GM19023 (cell line): ENCODE measurements around the gene KPNA3.
A peak's percentile ranks its signal among the peaks of the same experiment; 100 is the strongest.

ENCODE experiments used
- ATAC-seq: cut with Tn5 transposase; IDR thresholded peaks from one replicate; pipeline ENCODE4 v1.9.1; 2021; ENCODE audit warnings: mild to moderate bottlenecking, moderate library complexity; ENCODE audit not compliant: unreplicated experiment

KPNA3 gene

GRCh38 chr13:49690133-49690994 is 102.1 kb downstream of the KPNA3 start:
- peak; percentile 31 for ATAC-seq

GRCh38 chr13:49683489-49683888 is 109.0 kb downstream of the KPNA3 start:
- peak; percentile 55 for ATAC-seq

GRCh38 chr13:49681842-49682435 is 110.5 kb downstream of the KPNA3 start:
- no peak for ATAC-seq

GRCh38 chr13:49679246-49679645 is 113.2 kb downstream of the KPNA3 start:
- ATAC-seq, result no peak

DNA sequence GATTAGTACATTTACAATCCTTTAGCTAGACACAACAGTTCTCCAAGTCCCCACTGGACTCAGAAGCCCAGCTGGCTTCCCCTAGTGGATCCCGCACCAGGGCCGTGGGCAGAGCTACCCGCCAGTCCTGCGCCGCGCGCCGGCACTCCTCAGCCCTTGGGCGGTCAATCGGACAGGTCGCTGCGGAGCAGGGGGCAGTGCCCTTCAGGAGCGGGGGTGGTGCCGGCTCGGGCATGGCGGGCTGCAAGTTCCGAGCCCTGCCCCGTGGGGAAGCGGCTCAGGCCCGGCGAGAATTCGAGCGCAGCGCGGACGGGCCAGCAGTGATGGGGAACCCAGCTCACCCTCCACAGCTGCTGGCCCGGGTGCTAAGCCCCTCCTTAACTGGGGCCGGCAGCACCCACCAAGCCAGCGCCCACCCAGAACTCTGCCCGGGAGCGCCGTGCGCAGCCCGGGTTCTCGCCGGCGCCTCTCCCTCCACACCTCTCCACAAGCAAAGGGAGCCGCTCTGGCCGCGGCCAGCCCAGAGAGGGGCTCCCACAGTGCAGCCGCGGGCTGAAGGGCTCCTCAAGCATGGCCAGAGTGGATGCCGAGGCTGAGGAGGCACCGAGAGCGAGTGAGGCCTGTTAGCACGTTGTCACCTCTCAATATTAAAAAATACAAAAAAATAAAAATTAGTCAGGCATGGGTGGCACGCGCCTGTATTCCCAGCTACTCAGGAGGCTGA is 114.1 kb downstream of the KPNA3 start:
- ATAC-seq, result no peak

DNA sequence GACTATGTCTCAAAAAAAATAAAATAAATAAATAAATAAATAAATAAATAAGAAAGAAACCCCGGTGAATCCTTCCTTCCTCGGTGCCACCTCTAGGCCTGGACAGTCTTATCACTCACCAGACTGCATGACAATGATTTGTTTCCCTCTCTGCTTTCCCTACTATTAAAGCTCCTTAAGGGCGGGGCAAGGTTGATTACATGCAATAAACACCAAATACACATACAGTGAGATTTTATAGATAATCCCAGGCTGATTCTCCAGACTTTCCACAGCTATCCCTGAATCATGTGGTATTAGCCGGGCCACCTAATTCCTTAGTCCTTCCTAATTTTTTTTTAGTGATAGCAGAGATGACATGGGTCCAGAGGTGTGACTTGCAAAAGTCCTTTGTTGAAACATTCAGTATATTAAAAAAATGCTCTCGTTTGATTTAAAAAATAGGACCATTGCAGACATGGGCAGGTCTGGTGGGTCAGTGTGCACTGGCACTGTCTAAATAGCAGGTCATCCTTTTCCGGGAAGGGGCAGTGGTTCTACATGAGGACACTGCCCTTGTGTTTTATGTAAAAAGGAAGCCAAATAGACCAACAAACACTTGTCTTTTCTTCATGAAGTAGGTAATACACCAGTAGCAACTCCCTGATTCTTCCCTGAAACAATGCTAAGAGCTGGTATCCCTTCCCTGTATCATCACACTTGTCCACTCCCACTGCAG is 115.7 kb downstream of the KPNA3 start:
- no peak for ATAC-seq

DNA sequence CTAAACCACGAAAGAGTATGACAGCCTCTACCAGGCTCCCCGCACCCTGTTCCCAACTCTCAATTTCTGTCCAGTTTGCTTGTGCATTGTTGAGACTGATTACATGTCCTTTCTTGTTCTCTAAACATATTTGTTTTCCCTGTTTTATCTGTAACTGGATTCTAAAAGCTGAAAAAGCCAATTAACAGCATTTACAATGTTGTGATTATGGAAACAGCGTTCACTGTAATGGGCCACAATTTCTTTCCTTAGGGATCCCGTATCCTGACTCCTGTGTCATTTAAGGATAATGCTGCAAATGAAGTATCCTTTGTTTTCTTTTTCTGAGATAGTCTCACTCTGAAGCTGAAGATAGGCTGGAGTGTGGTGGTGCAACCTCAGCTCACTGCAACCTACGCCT is 121.7 kb downstream of the KPNA3 start:
- ATAC-seq, result no peak

DNA sequence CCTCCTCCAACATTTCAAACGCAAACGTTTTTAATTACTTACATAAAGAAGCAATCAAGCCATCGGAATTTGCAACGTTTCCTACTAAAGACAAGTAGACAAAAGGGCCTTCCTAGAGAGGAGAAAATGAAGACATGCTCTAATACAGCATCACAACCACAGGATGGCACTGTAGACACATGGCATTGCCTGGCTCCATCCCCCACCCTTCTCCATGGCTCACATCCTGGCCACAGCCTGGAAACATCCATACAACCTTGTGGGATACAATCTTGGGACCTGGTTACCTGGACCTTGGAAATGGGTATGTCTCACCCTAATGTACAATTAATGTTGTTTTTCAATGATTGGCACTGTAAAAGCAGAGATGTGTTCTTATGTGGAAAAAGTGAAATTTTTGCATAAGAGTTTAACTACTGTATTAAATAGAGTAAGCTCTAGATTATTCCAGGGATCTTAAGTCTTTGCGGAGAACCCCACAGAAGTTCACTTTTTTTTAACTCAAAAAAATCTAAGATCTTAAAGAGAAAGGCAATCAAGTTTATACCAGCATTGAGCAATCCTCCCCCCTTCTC is 122.7 kb downstream of the KPNA3 start:
- no peak for ATAC-seq

DNA sequence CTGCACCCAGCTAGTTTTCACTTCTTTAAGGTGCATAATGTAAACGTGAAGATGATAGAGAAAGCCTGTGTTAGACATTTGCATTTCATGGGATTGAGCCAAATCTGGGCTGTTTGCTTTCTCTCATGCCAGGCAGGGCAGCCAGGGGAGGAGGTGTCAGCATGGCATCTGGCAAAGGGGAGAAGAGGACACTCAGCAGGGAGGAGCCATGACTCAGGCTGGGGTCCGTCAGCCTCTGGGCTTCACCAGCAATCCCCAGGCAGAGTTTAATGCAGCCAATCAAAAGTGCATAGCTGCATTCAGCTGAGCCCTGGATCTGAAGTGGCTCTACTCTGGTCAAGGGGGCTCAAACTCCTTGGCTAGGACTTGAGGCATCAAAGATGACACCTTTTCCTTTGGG is 124.7 kb downstream of the KPNA3 start:
- no peak for ATAC-seq

GRCh38 chr13:49664606-49665005 is 127.9 kb downstream of the KPNA3 start:
- ATAC-seq, result no peak

DNA sequence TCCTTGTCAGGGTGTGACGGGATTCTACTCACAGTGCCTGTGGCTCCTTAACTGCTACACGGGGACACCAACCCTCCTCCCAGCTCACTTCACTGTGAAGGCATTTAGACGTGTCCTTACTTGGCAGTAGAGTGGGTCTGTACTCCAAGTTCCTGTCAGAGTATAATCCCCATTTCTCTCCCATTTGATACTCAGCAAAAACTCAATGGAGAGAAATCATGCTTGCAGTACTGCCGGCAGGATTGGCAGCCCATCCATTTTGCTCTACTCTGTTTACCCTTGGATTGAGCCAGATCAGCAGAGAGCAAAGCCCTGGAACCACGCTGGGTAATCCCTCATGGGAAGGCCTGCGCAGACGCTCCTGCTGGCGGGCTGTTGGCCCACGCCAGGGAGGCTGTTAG is 135.2 kb downstream of the KPNA3 start:
- no peak for ATAC-seq

- no peak for ATAC-seq
Observed at GRCh38 chr13:49655906-49656305, 136.6 kb downstream of the KPNA3 start.

GRCh38 chr13:49654011-49654410 is 138.5 kb downstream of the KPNA3 start:
- no peak for ATAC-seq

DNA sequence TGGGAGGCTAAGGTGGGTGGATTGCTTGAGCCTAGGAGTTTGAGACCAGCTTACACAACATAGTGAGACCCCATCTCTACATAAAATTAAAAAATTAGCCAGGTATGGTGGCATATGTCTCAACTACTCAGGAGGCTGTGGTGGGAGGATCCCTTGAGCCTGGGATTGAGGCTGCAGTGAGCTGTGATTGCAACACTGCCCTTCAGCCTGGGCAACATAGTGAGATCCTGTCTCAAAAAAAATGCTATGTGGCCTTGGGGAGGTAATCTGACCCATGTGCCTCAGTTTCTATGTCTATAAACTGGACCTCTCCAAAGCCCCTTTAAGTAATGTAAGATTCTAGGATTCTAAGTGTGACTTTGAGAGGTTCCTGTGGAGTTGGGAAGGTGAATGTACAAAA is 139.0 kb downstream of the KPNA3 start:
- no peak for ATAC-seq

- ATAC-seq, result no peak
Observed at GRCh38 chr13:49652355-49653305, 139.9 kb downstream of the KPNA3 start.

DNA sequence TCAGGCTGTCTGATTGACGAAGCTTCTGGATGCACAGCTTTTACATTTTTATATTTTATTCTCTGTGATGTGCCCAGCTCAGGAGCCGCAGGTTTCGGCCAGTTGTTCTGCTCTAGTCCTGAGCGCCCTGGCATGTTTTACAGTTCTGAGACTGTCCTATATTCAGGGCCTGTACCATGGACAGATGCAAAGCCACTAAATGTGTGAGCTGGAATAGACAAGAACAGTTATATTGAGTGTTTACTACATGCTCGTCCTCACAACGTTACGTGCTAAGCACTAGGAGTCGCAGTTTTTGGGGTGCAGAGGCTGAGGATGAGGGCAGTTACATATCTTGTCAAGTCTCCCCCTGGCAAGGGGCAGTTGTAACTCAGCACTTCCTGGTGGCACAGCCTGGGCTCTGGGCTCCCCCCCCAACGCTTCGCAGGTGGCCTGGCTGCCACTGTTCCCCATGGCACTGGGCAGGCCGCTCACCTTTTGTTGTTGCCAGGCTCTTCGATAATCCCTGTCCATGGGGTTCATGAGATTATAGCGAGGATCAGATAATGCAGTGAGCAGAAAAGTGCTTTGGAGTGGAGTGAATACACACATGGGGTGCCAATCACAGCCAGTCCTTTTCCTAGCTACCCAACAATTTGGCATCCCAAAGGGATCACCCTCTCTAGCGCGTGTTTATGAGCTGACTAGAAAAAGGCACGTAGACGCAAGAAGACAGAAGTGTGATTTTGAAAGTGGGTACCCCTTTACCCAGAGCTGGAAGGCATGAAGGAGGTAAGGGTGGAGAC is 140.7 kb downstream of the KPNA3 start:
- ATAC-seq, result no peak

DNA sequence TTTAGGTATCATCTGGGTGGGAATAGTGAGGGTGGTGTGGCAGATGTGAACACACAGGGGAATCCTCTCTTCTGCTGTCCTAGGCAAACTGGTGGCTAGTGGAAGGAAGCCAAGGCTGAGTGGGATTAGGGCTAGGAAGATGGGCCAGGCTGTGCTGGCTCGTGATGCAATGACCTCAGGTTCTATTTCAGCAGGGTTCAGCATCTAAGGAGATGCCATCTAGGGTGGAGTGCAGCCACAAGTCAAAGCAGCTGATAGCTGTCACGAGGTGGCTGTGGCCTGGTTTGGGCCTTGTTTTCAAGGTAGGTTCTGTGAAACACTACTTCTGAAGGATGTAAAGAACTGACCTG is 142.5 kb downstream of the KPNA3 start:
- ATAC-seq, result no peak
